NCI-H2081 treated with DMSO at 0.1 percent for 48 hours (cell line): ENCODE data around the gene POFUT2.
A peak's percentile ranks its signal among the peaks of the same experiment; 100 is the strongest.

Experiments used
- DNase-seq: peaks from one replicate; lab custom pipeline; 2025; lab: John Stamatoyannopoulos, UW

The POFUT2 gene, protein sequence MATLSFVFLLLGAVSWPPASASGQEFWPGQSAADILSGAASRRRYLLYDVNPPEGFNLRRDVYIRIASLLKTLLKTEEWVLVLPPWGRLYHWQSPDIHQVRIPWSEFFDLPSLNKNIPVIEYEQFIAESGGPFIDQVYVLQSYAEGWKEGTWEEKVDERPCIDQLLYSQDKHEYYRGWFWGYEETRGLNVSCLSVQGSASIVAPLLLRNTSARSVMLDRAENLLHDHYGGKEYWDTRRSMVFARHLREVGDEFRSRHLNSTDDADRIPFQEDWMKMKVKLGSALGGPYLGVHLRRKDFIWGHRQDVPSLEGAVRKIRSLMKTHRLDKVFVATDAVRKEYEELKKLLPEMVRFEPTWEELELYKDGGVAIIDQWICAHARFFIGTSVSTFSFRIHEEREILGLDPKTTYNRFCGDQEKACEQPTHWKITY

GRCh38 chr21:45287438-45288391 is at the start of gene POFUT2:
Gene POFUT2, minus strand, starts transcription at chr21:45287895. Its CDS starts 24 bp downstream, at chr21:45287871.
- peak; percentile 34 for DNase-seq

DNA sequence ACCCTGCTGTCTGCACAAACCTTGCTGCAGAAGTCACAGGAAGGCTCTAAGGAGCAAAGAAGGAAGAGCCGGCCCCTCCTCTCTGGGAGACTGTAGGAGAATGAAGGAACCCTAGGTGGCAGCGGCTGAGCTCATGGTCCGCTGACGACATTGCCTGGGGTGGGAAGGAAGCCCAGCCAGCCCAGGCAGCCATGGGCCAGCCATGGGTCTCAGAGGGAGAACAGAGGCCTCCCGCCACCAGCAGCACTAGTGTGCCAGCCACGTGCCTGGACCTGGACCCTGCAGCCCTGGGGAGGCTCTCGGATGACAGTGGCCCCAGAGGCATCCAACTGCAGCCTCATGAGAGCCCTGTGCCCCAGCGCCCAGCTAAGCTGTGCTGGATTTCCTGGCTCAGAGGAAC is 49.2 kb upstream of the POFUT2 start:
- no peak for DNase-seq

DNA sequence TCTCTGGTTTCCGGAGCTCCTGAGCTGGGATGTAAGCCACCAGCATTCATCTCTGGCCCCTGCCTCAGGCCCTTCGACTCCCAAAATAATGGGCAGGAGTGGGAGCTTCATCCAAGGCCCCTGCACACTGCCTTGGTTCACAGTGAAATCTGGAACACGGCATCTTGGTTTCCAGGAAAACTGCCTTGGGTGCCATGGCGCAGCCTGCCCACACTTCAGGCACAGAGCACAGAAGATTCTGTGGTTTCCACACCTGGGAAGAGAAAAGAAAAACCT is 48.8 kb upstream of the POFUT2 start:
- DNase-seq: no peak

DNA sequence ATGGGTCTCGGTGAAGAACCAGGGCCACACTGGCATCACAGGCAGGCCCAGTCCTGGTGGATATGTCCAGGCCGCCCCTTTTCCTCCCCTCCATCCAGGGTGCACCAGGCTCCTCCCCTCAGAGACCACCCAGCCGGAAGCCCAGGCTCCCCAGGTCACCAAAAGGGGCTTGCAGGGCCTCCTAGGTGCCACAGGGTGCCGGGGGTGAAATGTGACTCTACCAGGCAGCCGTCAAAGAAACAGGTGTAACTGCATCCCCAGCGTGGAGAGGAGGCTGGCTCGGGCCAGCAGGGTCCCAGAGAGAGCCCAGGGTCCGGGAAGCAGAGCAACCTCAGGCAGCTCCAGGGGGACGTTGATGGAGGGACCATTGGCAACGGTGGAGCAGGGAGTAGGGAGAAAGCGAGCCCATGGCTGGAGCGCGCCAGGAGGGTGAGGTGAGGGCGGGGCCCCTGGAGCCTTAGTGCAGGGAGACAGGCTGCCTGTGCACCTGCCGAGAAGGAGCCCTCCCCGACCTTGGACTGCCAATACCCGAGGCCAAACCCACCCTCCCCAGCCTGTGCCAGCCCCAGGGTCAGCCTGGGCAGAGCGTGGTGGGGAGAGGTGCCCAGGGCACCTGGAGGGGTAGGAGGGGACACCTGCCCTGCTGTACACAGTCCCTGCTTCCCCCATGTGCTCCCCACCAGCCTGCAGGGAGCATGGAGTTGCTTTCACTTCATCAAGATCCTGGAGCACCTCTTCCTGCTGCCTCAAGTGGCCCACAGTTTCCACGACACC is 48.3 kb upstream of the POFUT2 start:
- no peak for DNase-seq

- no peak for DNase-seq
Observed at GRCh38 chr21:45335151-45335760, 47.6 kb upstream of the POFUT2 start.

DNA sequence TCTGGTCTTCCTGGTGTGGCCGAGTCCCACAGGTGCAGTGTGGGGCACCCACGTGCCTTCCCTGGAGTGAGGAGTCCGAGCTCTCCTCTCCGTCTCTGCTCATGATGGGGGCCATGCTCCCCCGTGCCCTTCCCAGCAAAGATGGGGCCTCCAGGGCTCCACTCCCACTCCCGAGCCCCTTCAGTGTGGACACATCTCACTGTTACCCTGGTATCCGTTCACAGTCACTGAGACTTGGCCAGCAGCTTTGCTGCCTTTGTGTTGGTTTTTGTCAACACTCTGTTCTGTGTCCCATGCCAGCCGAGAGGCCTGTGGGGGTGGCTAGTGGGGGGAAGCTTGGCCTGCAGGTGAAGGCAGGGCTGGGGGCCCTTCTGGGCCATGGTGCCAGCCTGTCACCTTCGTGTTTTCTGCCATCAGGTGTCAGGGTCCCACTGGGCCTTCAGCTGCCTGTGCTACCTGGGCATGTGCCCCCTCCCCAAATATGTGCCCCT is 46.9 kb upstream of the POFUT2 start:
- DNase-seq: no peak

- DNase-seq: no peak
Observed at GRCh38 chr21:45334134-45334533, 46.4 kb upstream of the POFUT2 start.

DNA sequence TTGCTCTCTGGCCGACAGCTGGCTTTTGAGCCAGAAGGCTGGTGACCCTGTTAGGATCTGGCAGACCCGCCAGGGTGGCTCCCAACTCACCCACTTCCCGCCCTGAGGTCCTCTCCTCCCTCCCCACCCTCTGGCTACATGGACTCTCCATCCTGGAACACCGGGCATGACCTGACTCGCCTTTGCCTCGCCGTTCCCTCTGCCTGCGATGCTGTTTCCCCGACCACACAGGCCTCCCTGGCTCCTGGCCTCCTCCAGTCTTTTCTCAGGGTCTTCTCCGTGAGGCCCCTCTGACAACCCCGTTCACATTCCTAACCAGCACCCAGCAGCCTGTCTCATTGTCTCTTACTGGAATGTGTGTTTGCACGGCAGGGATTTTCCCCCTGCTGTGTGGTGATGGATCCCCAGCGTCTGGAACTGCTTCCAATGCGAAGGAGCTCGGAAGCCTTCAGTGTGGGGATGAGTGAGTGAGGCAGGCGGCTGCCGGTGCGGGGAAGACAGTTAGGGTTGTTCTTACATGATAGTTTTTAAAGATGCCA is 46.0 kb upstream of the POFUT2 start:
- DNase-seq: no peak

DNA sequence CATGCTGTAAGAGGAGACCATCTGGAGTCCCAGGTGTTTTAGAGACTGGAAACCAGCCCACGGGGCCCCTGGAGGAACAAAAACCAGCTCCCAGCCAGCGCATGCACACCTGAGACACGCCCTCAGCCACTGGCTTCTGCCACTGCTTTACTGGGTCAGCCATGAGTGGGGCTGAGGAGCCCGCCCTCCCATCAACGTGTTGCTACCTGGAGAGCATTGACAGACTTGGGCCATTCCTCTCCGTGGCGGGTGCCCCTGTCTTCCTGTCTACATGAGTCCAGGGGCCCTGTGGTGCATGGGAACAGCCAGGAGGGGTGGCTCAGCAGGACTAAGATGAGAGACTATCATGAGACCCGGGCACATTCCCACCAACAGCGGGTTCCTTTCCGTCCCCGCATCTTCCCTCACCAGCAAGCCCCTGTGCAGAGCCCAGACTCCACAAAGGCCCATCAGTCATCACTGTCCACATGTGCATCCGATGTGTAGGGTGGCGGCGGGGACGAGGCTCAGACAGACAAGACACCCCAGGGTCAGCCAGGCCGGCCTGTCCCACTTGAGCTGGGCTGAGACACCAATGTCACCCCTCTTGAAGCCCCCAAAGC is 45.4 kb upstream of the POFUT2 start:
- DNase-seq: no peak

DNA sequence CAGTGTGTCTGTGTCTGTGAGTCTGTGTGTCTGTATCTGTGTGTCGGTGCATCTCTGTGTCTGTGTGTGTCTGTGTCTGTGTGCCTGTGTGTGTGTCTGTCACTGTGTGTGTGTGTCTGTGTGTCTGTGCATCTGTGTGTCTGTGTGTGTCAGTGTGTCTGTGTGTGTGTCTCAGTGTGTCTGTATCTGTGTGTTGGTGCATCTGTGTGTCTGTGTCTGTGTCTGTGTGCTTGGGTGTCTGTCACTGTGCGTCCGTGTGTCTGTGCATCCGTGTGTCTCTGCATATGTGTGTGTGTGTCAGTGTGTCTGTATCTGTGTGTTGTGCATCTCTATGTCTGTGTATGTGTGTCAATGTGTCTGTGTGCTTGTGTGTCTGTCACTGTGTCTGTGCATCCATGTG is 44.7 kb upstream of the POFUT2 start:
- DNase-seq: no peak

DNA sequence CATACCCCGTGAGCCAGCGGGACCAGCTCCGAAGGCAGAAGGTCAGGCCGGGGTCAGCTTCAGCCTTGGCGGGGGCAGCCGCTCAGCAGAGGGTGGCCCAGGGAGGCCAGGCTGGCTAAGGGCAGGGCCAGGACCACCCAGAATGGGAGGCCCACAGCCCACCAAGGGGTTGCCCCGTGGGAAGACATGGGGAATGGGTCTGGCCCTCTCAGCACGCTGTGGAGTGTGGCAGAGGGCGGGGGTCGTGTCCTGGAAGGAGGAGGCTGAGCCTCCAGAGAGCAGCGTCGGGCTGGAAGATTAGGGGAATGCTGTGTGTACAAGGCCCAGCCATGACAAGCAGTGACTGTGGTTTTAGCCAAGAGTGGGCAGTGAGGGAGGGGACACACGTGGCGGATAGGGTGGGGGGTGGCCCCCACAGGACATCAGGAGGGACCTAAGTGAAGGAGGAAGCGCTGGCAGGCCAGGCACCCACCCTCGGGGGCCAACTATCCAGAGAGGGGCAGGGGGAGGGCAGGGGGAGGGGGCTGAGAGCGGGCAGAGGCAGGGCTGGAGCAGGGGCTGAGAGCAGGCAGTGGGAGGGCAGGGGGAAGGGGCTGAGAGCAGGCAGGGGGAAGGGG is 43.9 kb upstream of the POFUT2 start:
- no peak for DNase-seq

- DNase-seq: no peak
Observed at GRCh38 chr21:45330851-45331261, 43.2 kb upstream of the POFUT2 start.

- DNase-seq: no peak
Observed at GRCh38 chr21:45330075-45330781, 42.5 kb upstream of the POFUT2 start.

DNA sequence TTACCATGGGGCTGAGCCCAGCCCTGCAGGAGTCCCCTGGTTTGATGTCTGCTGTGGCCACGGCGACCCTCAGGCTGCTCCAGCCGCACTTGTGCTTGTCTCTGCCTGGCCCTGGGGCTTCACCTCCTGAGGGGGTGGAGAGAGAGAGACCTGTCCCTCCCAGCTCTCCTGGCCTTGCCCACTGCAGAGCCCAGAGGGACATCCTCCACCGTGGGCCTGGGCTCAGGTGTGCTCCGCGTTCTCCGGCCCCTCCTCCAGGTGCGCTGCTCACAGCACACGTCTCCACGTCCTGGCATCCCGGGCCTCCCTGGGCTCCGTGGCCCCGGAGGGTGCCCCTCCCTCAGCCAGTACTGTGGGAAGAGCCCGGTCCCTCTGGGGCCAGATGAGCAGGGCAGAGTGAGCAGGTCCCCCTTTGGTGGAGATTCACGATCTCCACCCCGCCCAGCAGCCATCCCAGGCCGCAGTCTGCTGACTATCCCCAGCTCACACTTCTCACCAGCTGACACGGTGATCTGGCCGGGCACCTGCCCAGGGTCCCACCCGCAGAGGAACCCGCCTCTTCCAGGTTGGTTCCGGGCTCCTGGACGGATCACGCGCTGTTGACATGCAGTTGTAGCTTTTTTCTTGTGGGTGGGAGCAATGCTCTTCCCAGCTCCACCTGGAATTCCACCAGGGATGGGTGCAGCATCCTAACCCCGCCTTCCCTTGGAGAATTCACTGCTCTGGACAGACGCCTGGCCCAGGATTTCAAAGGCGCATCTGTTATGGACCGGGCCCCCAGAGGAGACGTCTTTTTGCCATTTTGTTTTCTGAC is 41.8 kb upstream of the POFUT2 start:
- DNase-seq: no peak

DNA sequence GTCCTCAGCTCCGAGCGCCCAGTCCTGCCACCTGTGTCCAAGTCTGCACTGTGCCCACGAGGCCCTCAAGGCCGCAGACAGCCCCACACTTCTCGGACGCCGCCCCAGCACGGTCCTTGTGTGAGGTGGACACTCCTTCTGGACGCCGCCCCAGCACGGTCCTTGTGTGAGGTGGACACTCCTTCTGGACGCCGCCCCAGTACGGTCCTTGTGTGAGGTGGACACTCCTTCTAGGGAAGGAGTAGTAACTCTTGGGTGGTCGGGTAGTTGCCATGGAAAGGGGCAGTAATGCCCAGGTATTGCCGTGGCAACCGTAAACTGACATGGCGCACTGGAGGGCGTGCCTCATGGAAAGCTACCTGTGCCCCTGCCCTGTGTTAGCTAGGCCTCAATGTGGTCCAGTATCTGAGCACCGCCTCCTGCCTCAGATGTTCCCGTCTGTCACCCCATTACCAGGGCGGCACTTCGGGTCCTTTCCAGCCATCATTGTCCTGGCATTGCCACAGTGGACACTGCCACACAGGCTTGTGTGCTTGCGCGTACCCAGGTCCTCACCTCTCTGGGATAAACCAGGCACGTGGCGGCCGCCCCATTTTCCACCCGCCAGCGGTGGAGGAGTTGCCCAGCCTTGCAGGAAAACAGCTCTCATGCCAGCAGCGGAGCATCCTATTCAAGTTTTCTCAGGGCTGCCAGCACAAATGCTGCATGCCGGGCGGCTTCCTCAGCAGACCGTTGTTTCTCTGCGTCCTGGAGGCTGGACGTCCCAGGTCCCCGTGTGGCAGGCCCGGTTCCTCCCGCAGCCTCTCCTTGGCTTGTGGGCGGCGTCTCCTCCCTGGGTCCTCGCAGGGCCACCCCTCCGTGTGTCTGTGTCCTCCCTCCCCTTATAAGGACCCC is 40.8 kb upstream of the POFUT2 start:
- DNase-seq: no peak

DNA sequence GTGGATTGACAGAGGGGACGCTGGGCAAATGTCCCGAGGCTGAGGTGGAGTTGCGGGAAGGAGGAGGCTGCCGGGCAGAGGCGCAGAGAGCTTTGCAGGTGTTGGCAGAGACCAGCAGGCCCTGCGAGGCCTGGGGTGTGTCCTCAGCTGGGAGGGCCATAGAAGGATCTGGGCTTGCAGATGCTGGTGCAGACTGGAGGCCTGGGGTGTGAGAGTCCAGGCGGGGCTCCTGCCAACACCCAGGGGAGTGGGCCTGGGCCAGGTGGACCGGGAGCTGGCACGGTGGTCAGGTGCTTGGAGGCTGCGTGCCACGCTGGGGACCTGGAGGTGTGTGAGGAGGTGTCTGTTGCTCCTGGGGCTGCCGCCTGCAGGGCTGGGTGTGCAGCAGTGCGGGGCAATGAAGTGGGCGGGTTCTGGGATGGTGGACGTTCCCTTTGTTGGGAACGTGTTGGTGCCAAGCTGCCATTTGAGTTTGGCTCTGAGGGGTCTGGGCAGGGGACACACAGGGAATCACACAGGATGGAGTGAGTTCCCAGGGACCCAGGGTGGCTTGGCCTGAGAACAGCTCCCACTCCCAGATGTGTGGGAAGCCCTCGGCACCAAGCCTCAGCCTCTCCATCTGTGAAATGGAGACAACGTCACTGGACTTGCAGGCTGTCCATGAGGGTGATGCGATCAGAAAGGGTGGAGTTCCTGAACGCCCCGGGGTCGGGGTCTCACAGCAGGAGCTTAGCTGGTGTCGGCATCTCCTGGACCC is 39.9 kb upstream of the POFUT2 start:
- no peak for DNase-seq

DNA sequence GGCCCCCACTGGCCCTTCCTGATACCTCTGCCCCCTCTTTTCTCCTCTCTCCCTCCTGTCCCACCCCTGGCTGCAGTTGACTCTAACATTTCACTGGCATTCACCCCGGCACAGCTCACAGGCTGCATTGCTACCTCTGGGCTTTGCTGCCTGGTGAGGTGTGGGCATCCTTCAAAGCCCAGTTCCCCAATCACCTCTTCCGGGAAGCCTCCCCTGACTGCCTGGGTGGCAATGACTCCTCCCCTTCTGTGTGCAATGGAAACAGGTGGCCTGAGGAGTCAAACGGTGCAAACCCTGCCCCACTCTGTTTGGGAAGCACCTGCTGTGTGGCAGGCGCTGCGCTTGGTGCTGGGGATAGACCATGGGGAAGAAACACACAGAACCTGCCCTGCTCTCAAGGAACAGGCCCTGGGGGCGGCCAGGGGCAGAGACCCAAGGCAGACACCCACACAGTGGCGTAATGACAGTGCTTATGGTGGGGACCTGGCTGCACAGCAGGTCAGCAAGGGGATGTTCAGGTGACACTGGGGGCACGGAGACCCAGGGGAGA is 39.3 kb upstream of the POFUT2 start:
- DNase-seq: no peak
